GM20431 (cell line): ENCODE results near the gene SIRT4.

Experiments used
- in situ Hi-C: fragments of 300-500 bp; cut with MseI, MboI; formaldehyde crosslinking; loops from one replicate; pipeline ENCODE4 v1.15.0; 2020; ENCODE audit warnings: low sequenced_read_pairs; ENCODE audit not compliant: unreplicated experiment

SIRT4 gene

DNA sequence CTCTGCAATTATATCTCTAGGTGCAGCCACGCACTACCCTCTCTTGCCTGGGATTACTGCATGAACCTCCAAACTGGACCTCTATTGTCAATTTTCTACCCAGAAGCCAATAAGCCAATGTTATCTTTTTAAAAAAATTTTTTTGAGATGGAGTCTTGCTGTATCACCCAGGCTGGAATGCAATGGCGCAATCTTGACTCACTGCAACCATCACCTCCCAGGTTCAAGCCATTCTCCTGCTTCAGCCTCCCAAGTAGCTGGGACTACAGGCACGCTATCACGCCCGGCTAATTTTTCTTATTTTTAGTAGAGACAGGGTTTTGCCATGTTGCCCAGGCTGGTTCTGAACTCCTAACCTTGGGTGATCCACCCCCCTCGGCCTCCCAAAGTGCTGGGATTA is 25.4 kb upstream of the SIRT4 start:
- in situ Hi-C loops: loop anchor here (10.0 kb wide), 1 partner anchor 52 kb away; no protein-coding TSS in a partner anchor

DNA sequence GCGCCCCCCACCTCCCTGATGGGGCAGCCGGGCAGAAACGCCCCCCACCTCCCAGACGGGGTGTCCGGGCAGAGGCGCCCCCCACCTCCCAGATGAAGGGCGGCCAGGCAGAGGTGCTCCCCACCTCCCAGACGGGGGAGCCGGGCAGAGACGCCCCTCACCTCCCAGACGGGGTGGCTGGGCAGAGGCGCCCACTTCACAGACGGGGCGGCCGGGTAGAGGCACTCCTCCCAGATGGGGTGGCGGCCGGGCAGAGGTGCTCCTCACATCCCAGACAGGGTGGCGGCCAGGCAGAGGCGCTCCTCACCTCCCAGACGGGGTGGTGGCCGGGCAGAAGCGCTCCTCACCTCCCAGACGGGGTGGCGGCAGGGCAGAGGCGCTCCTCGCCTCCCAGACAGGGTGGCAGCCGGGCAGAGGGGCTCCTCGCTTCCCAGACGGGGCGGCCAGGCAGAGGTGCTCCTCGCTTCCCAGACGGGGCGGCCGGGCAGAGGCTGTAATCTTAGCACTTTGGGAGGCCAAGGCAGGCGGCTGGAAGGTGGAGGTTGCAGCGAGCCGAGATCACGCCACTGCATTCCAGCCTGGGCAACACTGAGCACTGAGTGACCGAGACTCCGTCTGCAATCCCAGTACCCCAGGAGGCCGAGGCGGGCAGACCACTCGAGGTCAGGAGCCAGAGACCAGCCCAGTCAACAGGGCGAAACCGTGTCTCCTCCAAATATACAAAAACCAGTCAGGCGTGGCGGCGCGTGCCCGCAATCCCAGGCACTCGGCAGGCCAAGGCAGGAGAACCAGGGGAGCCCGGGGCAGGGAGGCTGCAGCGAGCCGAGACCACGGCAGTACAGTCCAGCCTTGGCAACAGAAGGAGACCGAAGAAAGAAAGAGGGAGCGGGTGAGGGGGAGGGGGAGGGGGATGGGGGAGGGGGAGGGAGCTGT is 23.7 kb upstream of the SIRT4 start:
- in situ Hi-C loops: loop anchor here (10.0 kb wide), 1 partner anchor 54 kb away; no protein-coding TSS in a partner anchor

DNA sequence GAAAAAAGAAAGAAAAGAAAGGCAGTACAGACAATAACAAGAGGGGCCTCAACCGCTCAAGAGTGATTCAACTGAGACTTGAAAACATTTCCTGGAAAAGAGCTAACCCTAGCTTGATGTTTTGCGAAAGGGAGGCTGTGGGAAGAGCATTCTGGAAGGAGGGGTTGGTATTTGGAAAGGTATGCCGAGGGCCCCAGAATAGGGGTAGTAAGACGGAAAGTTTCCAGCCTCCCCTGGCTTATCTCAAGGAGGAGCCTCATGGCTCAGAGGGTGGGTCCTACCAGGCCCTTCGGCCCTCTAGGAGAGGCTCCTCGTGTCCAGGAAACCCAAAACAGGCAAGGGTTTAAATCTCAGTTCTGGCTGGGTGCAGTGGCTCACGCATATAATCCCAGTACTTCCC is 18.8 kb upstream of the SIRT4 start:
- in situ Hi-C loops: no loop called here

DNA sequence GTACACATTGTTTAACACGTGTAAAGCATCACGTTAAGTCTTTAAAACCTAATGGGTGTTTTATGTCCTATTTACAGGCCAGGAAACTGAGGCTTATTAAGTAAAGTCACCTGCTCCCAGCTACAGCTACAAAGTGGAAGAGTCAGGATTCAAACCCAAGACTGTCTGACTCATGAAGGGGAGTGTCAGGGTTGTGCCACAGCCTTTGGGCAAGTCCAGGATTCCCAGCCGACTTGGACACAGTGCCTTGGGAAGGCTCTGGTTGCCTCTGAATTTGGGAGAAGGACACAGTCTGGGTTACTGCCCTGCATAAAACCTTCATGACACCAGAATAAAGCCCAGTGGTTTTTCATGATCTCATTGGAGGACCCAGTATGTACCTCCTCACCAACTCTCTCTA is 17.7 kb upstream of the SIRT4 start:
- in situ Hi-C loops: no loop called here

DNA sequence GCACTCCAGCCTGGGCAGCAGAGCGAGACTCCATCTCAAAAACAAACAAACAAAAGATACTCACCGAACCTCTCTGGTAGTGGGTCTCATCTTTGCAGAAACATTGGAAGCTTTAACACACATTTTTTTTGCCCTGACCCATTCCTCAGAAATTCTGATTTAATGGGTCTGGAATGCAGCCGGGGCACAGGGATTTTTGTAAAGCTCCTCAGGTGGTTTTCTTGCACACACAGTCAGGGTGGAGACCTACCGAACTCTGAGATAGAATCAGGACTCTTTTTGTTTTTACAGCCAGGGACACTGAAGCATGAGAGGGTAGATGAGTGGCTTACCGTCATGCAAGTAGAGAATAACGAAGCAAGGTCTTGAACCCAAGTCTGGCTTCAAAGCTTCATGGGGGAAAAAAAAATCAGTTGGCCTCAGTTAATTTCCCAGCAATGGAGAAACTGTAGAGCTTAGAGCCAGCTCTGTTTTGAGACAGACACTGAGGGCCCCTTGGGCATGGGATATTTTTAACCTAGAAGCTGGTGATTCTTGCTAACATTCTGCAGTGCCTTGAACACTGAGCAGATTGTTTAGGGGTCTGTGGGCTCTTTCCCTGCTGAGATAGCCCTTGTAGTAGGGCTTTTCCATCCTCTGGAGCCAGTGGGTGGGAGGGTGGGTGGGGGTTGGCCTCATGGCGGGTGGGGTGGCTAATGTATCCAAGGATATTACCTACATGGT is 15.2 kb upstream of the SIRT4 start:
- in situ Hi-C loops: no loop called here

DNA sequence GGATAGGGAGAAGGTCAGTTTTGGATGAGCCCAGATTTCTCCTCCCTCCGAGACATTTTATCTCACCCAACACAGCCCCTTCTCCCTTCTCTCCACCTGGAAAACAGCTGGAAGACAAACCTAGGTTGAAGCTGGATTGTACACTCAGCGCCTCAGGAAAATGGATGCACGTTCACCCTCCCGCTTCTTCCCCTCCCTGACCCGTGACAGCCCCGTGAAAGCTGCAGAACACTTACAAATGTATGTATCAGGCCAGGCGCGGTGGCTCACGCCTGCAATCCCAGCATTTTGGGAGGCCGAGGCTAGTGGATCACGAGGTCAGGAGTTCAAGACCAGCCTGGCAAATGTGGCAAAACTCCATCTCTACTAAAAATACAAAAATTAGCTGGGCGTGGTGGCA is 14.6 kb upstream of the SIRT4 start:
- in situ Hi-C loops: no loop called here

DNA sequence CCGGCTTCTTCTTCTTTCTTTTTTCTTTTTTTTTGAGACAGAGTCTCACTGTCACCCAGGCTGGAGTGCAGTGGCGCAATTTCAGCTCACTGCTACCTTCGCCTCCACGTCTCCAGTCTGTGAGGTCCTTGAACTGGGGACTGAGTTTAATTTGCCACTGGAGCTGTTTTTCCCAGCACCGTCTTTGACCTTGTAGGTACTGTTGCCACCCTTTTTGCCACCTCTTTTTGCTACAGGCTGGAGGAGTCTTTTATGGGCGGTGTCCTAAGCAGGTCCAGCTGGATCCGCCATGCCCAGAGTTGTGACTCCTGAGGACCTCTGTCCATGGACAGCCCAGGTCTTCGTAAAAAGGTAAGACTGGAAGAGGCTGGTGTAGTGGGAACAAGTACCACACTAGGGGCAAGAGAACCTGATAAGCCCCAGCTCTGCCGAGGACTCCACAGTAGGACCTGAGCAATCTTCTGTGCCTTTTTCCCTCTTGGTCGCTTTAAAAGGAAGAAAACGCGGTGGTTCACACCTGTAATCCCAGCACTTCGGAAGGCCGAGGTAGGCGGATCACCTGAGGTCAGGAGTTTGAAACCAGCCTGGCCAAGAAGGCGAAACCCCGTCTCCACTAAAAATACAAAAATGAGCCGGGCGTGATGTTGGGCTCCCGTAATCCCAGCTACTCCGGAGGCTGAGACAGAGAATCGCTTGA is 11.4 kb upstream of the SIRT4 start:
- in situ Hi-C loops: no loop called here

DNA sequence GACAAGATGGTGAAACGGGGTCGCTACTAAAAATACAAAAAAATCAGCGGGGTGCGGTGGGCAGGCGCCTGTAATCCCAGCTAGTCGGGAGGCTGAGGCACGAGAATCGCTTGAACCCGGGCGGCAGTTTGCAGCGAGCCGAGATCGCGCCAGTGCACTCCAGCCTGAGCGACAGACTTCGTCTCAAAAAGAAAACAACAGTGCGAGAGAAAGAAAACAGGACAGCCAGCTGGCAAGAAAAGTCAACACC is 9.8 kb upstream of the SIRT4 start:
- in situ Hi-C loops: no loop called here

DNA sequence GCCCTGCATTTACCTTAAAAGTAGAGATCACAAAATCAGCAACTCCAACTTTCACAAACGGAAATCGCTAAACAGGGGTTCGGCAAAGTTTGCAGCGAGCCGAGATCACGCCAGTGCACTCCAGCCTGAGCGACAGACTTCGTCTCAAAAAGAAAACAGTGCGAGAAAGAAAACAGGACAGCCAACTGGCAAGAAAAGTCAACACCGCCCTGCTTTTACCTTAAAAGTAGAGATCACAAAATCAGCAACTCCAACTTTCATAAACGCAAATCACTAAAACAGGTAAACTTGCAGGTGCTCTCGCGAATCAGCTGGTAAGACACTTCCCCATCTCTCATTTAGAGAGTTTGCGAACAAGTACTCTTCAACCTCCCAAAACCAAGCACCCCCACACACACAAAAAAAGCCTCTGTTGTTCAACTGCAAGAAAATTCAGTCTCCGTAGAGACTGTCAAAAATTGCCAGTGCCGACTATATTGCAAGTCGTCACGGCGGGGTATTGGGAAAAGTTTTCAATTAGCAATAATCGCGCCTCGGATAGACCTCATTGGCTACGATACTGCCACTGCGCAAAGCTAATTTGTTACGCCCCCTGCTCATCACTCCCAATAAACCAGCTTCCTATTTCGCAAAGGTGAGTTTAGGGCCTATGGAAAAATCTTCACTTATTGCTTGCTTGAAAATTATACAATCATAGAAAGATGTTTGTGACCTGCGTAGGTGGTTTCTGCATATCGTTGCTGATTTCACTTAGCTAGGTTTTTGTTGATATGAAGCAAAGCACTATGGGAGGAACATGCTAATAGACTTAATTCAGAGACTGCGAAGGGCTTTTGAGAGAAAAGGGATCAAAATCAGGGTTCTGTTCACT is 9.2 kb upstream of the SIRT4 start, which contains the start of gene RNU4-1:
Gene RNU4-1, minus strand, starts transcription at position 577 of the 871 bp plus-strand sequence.
- in situ Hi-C loops: no loop called here

DNA sequence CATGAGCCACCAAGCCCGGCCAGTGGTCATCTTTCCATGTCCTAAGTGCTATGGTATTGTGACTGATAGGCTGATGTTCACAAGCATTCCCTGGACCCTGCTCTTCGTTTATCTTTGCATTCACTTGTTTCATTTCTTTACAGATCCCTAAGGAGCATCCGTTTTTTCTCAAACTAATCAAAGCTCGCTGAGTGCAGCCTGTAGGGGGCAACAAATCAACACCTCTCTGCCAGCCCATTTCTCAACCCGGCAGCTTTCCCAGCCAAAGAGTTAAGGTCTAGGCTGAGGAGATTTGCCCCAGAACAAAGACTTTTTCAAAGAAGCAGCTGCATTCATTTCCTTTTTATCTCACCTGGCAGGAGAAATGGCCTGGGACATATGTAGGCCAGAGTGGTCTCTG is 12.1 kb downstream of the SIRT4 start:
- in situ Hi-C loops: no loop called here

DNA sequence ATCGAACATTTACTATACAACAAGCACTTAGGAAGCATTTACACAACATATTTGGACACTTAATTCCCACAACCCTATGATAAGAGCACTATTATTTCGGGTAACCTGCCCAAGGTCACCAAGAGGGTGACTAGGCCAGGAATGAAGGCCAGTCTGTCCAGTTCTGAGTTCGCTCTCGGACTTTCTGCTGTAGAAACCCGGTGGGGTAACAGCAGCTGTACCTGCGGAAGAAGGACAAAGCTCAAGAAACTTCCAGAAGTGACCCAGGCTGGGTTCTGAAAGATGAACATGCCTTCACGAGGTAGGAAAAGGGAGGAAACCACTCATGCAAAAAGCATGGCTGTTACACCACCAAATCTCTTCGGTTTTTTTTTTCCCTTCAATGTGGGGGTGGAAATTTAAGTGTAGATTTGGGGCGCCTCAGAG is 14.7 kb downstream of the SIRT4 start:
- in situ Hi-C loops: no loop called here

DNA sequence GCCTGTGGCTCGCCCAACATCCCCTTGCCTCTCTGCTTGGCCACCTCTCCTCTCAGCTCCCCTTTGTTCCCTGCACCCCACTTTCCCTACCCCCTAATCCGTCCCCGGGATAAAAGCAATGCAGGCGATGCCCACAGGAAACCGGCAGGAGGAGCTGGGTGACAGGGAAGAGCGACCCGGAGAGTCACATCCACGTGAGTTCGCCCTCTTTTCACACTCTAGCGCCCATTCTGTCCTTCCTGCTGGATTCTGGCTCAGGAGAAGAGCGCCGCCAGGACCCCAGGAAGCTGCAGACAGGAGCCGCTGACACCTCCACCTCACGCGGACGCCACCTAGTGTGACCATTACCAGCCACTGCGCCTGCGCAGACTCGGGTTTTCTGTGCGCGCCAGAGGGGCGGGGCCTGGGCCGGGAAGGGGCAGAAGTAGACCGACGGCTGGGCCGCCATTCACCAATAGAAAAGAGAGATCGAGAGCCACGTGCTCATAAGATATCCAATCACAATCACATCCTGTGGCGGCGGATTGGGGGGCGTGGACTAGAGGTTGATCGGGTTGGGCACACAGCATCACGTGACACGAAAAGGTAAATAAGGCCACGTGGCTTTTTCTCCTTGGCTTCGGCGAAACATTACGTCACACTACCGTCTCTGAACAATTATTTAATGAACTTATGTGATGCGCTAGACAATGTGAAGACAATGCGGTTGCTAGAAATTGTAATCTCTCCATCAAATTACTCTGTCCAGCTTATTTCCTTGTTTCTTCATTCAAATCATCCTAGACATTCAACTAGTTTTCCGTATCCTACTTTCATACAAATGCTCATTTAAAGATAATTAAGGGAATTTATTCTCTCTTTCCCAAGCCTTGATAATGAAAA is 15.3 kb downstream of the SIRT4 start:
- in situ Hi-C loops: no loop called here

DNA sequence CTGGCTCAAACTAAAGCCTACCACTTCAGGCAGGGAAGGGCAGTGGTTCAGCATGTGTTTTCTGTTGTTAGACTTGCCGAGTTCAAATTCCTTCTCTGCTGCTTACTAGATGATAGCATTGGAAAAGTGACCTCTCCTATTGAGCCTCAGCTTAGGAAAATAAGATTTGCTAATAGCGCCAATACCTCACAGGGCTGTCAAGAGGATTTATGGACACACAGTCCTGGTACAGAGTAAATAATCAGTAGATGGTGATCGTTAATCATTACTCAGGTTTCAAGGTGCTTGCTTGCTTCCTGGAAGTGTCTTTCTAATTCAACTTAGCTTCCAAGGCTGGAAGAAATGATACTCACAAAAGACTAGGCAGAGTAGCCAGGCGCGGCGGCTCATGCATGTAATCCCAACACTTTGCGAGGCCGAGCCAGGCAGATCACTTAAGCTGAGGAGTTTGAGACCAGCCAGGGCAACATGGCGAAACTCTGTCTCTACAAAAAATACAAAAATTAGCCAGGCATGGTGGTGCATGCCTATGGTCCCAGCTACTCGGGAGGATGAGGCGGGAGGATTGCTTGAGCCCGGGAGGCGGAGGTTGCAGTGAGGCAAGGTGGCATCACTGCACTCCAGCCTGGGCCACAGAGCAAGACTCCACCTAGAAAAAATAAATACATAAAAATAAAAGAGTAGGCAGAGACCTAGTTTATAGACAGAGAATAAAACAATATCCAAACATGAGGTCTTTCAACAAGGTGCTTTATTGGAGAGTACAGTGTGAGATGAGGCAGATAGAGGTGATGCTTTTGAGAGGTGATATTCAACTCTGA is 19.5 kb downstream of the SIRT4 start:
- in situ Hi-C loops: no loop called here

DNA sequence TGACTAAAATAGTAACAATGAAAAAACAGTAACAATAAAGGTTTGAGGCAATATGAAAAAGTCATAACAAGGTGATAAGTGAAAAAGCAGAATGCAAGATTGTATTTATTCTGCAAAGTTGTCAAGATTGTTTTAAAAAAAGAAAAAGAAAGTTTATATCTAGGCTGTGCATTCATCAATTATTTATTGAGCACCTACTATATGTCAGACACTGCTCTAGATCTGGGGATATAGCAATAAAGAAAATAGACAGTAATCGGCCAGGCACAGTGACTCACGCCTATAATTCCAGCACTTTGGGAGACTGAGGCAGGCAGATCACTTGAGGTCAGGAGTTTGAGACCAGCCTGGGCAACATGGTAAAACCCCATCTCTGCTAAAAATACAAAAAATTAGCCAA is 21.7 kb downstream of the SIRT4 start:
- in situ Hi-C loops: no loop called here

DNA sequence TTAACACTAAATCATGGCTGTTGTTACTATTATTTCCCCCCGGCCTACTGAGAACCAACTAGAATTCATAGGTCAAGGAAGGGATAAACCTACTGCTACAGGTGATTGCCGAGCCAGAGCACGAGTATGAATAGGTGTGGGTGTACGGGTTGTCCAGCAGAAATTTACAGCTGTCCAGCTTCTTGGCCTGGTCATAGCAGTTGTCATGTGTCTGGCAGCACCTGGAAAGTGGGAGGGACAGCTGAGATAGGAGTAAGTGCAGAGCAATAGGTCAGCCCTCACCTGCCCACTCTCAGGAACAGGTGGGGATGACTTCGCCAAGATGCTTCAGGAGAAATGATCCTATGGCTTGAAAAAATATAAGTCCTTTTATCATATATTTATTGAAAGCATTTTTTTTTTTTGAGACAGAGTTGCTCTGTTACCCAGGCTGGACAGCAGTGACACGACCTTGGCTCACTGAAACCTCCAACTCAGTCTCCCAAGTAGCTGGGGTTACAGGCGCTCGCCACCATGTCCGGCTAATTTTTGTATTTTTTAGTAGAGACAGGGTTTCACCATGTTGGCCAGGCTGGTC is 22.8 kb downstream of the SIRT4 start:
- in situ Hi-C loops: no loop called here

DNA sequence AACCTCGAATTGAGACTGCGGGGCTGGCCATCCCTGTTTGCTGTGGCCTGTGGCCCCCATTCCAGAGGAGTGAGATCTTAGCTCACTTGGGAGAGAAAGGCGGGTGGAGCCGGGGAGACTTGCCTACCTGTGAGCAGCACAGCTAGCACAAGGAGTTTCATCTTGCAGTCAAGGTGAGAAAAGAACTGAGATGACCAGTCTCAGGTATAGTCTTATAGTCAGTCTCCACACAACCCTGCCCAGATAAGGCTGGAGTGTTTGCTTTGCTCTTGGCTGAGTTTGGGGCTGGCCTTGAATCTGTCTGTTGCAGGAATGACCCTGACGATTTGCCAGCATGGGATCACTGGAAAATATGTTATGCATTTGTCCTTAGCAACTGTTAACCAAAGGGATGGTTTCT is 25.5 kb downstream of the SIRT4 start, which contains the start of gene PLA2G1B:
Gene PLA2G1B, minus strand, starts transcription at position 187 of the 400 bp plus-strand sequence. Its CDS starts 26 bp downstream, at position 161.
- in situ Hi-C loops: no loop called here

DNA sequence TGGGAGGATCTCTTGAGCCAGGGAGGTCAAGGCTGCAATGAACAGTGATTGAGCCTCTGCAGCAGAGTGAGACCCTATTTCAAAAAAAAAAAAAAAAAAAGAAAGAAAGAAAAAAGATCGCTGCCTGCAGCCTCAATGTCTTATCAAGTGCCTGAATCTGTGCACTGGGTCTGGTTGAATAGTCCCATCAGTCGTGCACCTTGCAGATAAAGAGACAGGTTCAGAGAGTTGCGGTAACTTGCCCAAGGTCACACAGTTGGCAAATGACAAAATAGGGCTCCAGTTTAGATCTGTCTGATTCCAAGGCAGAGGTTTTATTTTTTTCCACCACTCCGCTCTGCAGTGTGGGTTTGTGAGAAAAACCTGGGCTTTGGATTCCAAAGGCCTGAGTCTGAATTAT is 26.1 kb downstream of the SIRT4 start:
- in situ Hi-C loops: no loop called here

DNA sequence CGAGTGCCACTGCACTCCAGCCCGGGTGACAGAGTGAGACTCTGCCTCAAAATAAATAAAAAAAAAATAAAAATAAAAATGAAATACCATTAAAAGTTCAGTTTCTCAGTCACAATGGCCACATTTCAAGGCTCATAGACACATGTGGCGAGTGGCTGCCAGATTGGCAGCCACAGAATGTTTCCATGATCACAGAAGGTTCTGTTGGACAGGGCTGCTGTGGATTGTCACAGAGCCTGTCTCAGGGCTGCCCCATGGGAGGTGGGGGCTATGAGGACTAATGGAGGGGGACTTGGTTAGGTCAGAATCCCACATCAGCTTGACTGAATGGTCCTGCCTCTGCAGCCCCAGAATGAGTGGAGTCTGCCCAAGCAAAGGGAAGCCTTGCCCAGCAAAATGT is 29.3 kb downstream of the SIRT4 start:
- in situ Hi-C loops: no loop called here
